Neural progenitor cell (in vitro differentiated cells): Measurements from ENCODE around the gene CRIP3. TPM values are rescaled to one million over a fixed set of nuclear protein-coding genes. Genes with fewer than 3 reads are reported as not detected.

Source experiments
- DNase-seq: peaks from one replicate; pipeline ENCODE4 v3.0.0-alpha.2; 2016; ENCODE audit warnings: low spot score
- H2AFZ ChIP-seq: fragments of 200-600 bp; sonication (generic); replicated peaks from 2 replicates; pipeline ENCODE4 v1.6.1; 2016; ENCODE audit warnings: antibody characterized with exemption
- H3F3A ChIP-seq: fragments of 200-600 bp; sonication (generic); 2 replicates; pipeline ENCODE4 v1.6.1; 2016; ENCODE audit warnings: antibody characterized with exemption, low read depth
- H3K27ac ChIP-seq: fragments of 200-600 bp; sonication (generic); 2 replicates; pipeline ENCODE4 v1.5.1; 2016; ENCODE audit warnings: mild to moderate bottlenecking
- H3K27me3 ChIP-seq: fragments of 200-600 bp; sonication (generic); 2 replicates; pipeline ENCODE4 v1.6.1; 2016; ENCODE audit warnings: mild to moderate bottlenecking, moderate library complexity
- H3K36me3 ChIP-seq: fragments of 200-600 bp; sonication (generic); 2 replicates; pipeline ENCODE4 v1.5.1; 2016
- H3K4me1 ChIP-seq: fragments of 200-600 bp; sonication (generic); 2 replicates; pipeline ENCODE4 v1.6.1; 2016; ENCODE audit warnings: mixed run types
- H3K4me2 ChIP-seq: fragments of 200-600 bp; sonication (generic); 2 replicates; pipeline ENCODE4 v1.6.1; 2016
- H3K4me3 ChIP-seq: fragments of 200-600 bp; sonication (generic); 2 replicates; pipeline ENCODE4 v1.5.1; 2016
- H3K79me2 ChIP-seq: fragments of 200-600 bp; sonication (generic); 2 replicates; pipeline ENCODE4 v1.6.1; 2016; ENCODE audit warnings: low read depth
- H3K9ac ChIP-seq: fragments of 200-600 bp; sonication (generic); 2 replicates; pipeline ENCODE4 v1.6.1; 2016
- H3K9me3 ChIP-seq: fragments of 200-600 bp; sonication (generic); 2 replicates; pipeline ENCODE4 v1.5.1; 2016; ENCODE audit warnings: low read depth
- H4K20me1 ChIP-seq: fragments of 200-600 bp; sonication (generic); 2 replicates; pipeline ENCODE4 v1.6.1; 2016; ENCODE audit warnings: low read depth
- H3K27ac Mint-ChIP-seq: 3 replicates; pipeline ENCODE4 v1.8.0; 2021; ENCODE audit warnings: mixed read lengths
- H3K27me3 Mint-ChIP-seq: 2 replicates; pipeline ENCODE4 v1.8.0; 2022; ENCODE audit warnings: low read depth, mild to moderate bottlenecking, inconsistent platforms, moderate library complexity, mixed read lengths; ENCODE audit not compliant: insufficient read depth
- H3K36me3 Mint-ChIP-seq: 3 replicates; pipeline ENCODE4 v1.8.0; 2021; ENCODE audit warnings: mixed read lengths
- H3K4me1 Mint-ChIP-seq: 3 replicates; pipeline ENCODE4 v1.8.0; 2021; ENCODE audit warnings: mixed read lengths
- H3K4me3 Mint-ChIP-seq: 3 replicates; pipeline ENCODE4 v1.8.0; 2021; ENCODE audit warnings: mild to moderate bottlenecking, moderate library complexity, mixed read lengths
- H3K9me3 Mint-ChIP-seq: 3 replicates; pipeline ENCODE4 v1.8.0; 2020; ENCODE audit warnings: mixed read lengths
- EZH2 ChIP-seq: fragments of 200-600 bp; sonication (generic); IDR thresholded peaks from 2 replicates; pipeline ENCODE4 v1.6.1; 2017; ENCODE audit warnings: antibody characterized with exemption, mild to moderate bottlenecking, moderate library complexity
- EZH2phosphoT487 ChIP-seq: fragments of 200-600 bp; sonication (generic); IDR thresholded peaks from 2 replicates; pipeline ENCODE4 v1.6.1; 2017; ENCODE audit warnings: antibody characterized with exemption
- total RNA-seq: library from RNA; depleted of rRNA; stranded (reverse); fragments of >200 nt; gene quantifications from 2 replicates; pipeline ENCODE4 v1.2.3, GENCODE V29; 2015; ENCODE audit warnings: low replicate concordance
- TF ChIP-seq, protein P1 (sequence below): fragments of 200-600 bp; sonication (generic); IDR thresholded peaks from 2 replicates; pipeline ENCODE4 v1.5.1; 2017; ENCODE audit warnings: antibody characterized with exemption, mild to moderate bottlenecking

Gene CRIP3
- total RNA-seq, 1 donor from 2014 or later: 21.3 TPM

DNA sequence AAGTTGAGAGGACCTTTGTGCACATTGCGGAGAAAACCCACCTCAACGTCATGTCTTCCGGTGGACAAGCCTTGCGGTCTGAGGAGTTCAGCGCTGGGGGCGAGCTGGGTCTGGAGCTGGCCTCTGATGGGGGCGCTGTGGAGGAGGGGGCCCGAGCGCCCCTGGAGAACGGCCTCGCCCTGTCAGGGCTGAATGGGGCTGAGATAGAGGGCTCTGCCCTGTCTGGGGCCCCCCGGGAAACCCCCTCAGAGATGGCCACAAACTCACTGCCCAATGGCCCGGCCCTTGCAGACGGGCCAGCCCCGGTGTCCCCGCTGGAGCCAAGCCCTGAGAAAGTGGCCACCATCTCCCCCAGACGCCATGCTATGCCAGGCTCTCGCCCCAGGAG, 25.1 kb downstream of the CRIP3 start:
- no peak for TF ChIP-seq EZH2
- TF ChIP-seq, protein P1, sequence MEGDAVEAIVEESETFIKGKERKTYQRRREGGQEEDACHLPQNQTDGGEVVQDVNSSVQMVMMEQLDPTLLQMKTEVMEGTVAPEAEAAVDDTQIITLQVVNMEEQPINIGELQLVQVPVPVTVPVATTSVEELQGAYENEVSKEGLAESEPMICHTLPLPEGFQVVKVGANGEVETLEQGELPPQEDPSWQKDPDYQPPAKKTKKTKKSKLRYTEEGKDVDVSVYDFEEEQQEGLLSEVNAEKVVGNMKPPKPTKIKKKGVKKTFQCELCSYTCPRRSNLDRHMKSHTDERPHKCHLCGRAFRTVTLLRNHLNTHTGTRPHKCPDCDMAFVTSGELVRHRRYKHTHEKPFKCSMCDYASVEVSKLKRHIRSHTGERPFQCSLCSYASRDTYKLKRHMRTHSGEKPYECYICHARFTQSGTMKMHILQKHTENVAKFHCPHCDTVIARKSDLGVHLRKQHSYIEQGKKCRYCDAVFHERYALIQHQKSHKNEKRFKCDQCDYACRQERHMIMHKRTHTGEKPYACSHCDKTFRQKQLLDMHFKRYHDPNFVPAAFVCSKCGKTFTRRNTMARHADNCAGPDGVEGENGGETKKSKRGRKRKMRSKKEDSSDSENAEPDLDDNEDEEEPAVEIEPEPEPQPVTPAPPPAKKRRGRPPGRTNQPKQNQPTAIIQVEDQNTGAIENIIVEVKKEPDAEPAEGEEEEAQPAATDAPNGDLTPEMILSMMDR: no peak
- no peak for TF ChIP-seq EZH2phosphoT487
- Mint-ChIP-seq H3K27ac (no peak overlapping the region), H3K36me3 (peaks cover 2% of the 10 kb centered on the region), H3K4me3 (no peak overlapping the region), H3K4me1 (peaks cover 16% of the 10 kb centered on the region), H3K27me3 (peaks cover 6% of the 10 kb centered on the region), H3K9me3 (no peaks in the 10 kb centered on the region)
- H3K79me2 ChIP-seq: no peaks in the 10 kb centered on the region
- no peaks in the 10 kb centered on the region for H3K36me3 ChIP-seq
- no peak overlapping the region for H3K27ac ChIP-seq
- no peak overlapping the region for H3K4me3 ChIP-seq
- peaks cover 2% of the 10 kb centered on the region for H3F3A ChIP-seq
- peaks cover 5% of the 10 kb centered on the region for H3K4me1 ChIP-seq
- peaks cover 24% of the 10 kb centered on the region for H3K27me3 ChIP-seq
- no peak overlapping the region for H2AFZ ChIP-seq
- H3K9ac ChIP-seq: no peak overlapping the region
- DNase-seq: no peak
- no peaks in the 10 kb centered on the region for H4K20me1 ChIP-seq
- no peaks in the 10 kb centered on the region for H3K9me3 ChIP-seq
- H3K4me2 ChIP-seq: no peak overlapping the region

DNA sequence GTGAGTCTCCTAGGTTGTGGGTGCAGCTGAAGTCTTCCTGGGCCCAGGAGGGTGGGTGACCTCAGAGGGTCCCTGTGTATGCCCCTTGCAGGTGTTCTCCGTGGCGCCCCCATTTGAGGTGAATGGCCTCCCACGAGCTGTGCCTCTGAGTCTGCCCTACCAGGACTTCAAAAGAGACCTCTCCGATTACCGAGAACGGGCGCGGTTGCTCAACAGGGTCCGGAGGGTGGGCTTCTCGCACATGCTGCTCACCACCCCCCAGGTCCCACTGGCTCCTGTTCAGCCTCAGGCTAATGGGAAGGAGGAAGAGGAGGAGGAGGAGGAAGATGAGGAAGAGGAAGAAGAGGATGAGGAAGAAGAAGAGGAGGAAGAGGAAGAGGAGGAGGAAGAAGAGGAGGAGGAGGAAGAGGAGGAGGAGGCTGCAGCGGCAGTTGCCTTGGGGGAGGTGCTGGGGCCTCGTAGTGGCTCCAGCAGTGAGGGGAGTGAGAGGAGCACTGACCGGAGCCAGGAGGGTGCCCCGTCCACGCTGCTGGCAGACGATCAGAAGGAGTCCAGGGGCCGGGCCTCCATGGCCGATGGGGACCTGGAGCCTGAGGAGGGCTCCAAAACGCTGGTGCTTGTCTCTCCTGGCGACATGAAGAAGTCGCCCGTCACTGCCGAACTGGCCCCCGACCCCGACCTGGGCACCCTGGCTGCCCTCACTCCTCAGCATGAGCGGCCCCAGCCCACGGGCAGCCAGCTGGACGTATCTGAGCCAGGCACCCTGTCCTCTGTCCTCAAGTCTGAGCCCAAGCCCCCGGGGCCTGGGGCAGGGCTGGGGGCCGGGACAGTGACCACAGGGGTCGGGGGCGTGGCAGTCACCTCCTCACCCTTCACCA, 25.8 kb downstream of the CRIP3 start:
- Histone ChIP-seq H3K9ac (no peak overlapping the region), H3K27ac (no peak overlapping the region), H3K36me3 (no peaks in the 10 kb centered on the region), H2AFZ (no peak overlapping the region), H3K27me3 (peaks cover 24% of the 10 kb centered on the region), H3K4me3 (no peak overlapping the region), H3K9me3 (no peaks in the 10 kb centered on the region), H3F3A (peaks cover 8% of the 10 kb centered on the region), H3K79me2 (no peaks in the 10 kb centered on the region), H4K20me1 (no peaks in the 10 kb centered on the region), H3K4me2 (no peak overlapping the region), H3K4me1 (peaks cover 12% of the 10 kb centered on the region)
- Mint-ChIP-seq H3K4me1 (peaks cover 23% of the 10 kb centered on the region), H3K27me3 (peaks cover 11% of the 10 kb centered on the region), H3K9me3 (no peaks in the 10 kb centered on the region), H3K27ac (no peak overlapping the region), H3K4me3 (no peak overlapping the region), H3K36me3 (peaks cover 2% of the 10 kb centered on the region)
- no peak for TF ChIP-seq EZH2
- no peak for TF ChIP-seq EZH2phosphoT487
- TF ChIP-seq, protein P1: no peak
- DNase-seq: no peak

DNA sequence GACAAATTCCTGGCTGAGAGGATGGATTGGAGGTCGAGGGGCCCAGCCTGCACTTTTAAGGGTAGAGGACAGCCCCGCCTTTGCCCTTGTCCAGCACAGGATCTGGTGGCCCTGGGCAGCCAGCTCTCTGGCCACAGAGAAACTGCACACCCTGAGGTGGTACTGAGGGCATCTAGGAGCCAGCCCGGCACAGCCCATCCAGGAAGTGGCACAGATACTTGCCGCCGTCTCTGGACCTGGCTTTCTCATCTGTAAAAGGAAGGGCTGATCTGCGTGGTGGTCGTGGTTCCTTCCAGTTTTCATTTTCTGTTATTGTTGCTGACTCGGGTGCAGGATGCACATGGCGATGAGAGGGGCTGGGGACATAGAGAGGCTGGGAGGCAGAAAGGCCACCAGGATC, 26.6 kb downstream of the CRIP3 start:
- Mint-ChIP-seq H3K36me3 (peaks cover 2% of the 10 kb centered on the region), H3K4me1 (peaks cover 26% of the 10 kb centered on the region)

More for the DNA sequence above, 26.6 kb downstream of the CRIP3 start:
- H3F3A ChIP-seq: peaks cover 13% of the 10 kb centered on the region
- no peaks in the 10 kb centered on the region for H3K36me3 ChIP-seq
- TF ChIP-seq EZH2phosphoT487: no peak
- no peak for TF ChIP-seq EZH2
- TF ChIP-seq, protein P1: no peak
- no peak for DNase-seq
- H3K9ac ChIP-seq: no peak overlapping the region
- no peaks in the 10 kb centered on the region for H4K20me1 ChIP-seq
- peaks cover 13% of the 10 kb centered on the region for H3K4me1 ChIP-seq
- no peak overlapping the region for H2AFZ ChIP-seq
- H3K4me3 Mint-ChIP-seq: peak overlapping the region; percentile 30
- no peak overlapping the region for H3K4me2 ChIP-seq
- H3K79me2 ChIP-seq: no peaks in the 10 kb centered on the region
- H3K9me3 ChIP-seq: no peaks in the 10 kb centered on the region
- H3K27ac ChIP-seq: no peak overlapping the region
- H3K27me3 Mint-ChIP-seq: peaks cover 14% of the 10 kb centered on the region
- H3K27ac Mint-ChIP-seq: peak overlapping the region; percentile 86
- H3K4me3 ChIP-seq: no peak overlapping the region
- peaks cover 24% of the 10 kb centered on the region for H3K27me3 ChIP-seq
- no peaks in the 10 kb centered on the region for H3K9me3 Mint-ChIP-seq
